ENCODE results near the gene IPO8.
A peak's percentile ranks its signal among the peaks of the same experiment; 100 is the strongest.

IPO8 gene

DNA sequence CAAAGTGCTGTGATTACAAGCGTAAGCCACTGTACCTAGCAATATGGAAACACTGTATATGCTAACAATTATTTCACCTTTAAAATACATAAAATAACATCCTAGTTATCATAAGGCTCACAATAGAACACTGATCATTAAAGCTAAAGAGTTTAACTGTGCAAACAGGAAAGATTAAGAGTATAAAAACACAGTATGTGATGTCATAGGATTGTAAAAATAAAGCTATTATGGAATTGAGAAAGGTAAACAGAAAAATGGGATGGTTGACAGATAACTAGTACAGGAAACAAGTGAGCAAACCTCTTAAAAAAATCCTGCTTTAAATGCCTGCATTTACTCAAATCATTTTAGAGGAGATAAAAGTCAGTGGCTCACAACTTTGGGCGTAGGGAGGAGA is 10.8 kb upstream of the IPO8 start:
- no peaks in the 10 kb centered on the region for H3K9me3 ChIP-seq (ENCODE audit: low read length)
- no peak overlapping the region for H3K9ac ChIP-seq (ENCODE audit: low read length)
- no peaks in the 10 kb centered on the region for H3K4me1 ChIP-seq (ENCODE audit: insufficient read depth, low read length)
- H3K36me3 ChIP-seq (ENCODE audit: insufficient read depth, low read length): peaks cover 14% of the 10 kb centered on the region
- no peak overlapping the region for H3K4me3 ChIP-seq (ENCODE audit: low read depth in 1 of 2, low read length in 2 of 2)
- H3K27ac ChIP-seq (ENCODE audit: low read depth, low read length): no peak overlapping the region
- no peaks in the 10 kb centered on the region for H3K27me3 ChIP-seq (ENCODE audit: control insufficient read depth in 1 of 2, insufficient read depth in 2 of 2, low read length in 2 of 2)

- H3K4me3 ChIP-seq (ENCODE audit: low read depth in 1 of 2, low read length in 2 of 2): no peak overlapping the region
- no peaks in the 10 kb centered on the region for H3K9me3 ChIP-seq (ENCODE audit: low read length)
- no peak overlapping the region for H3K27ac ChIP-seq (ENCODE audit: low read depth, low read length)
- no peaks in the 10 kb centered on the region for H3K27me3 ChIP-seq (ENCODE audit: control insufficient read depth in 1 of 2, insufficient read depth in 2 of 2, low read length in 2 of 2)
- no peaks in the 10 kb centered on the region for H3K4me1 ChIP-seq (ENCODE audit: insufficient read depth, low read length)
- H3K9ac ChIP-seq (ENCODE audit: low read length): no peak overlapping the region
- no peaks in the 10 kb centered on the region for H3K36me3 ChIP-seq (ENCODE audit: insufficient read depth, low read length)
Observed at GRCh38 chr12:30701056-30701455, 5.4 kb upstream of the IPO8 start.

- no peaks in the 10 kb centered on the region for H3K4me1 ChIP-seq (ENCODE audit: insufficient read depth, low read length)
- H3K4me3 ChIP-seq (ENCODE audit: low read depth in 1 of 2, low read length in 2 of 2): no peak overlapping the region
- H3K9ac ChIP-seq (ENCODE audit: low read length): no peak overlapping the region
- H3K27me3 ChIP-seq (ENCODE audit: control insufficient read depth in 1 of 2, insufficient read depth in 2 of 2, low read length in 2 of 2): no peaks in the 10 kb centered on the region
- no peaks in the 10 kb centered on the region for H3K36me3 ChIP-seq (ENCODE audit: insufficient read depth, low read length)
- no peak overlapping the region for H3K27ac ChIP-seq (ENCODE audit: low read depth, low read length)
- no peaks in the 10 kb centered on the region for H3K9me3 ChIP-seq (ENCODE audit: low read length)
Observed at GRCh38 chr12:30700216-30700900, 4.7 kb upstream of the IPO8 start.

DNA sequence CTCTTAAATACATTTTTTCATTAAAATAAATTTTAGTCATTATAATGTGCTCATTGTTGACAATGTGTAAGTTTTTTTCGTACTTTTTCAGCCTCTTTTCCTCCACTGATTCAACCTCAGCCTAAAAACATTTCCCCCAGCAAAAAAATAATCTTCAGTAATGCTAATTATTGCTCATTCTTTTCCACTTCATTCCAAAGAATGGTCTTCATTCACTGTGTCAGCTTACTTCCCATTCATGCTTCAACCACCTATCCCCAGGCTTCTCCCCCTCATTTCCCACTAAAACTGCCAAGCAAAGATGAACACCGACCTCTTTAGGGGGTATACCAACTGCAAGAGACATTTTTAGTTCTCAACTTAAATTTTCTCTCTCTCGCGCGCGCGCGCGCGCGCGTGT is 2.7 kb upstream of the IPO8 start:
- no peaks in the 10 kb centered on the region for H3K36me3 ChIP-seq (ENCODE audit: insufficient read depth, low read length)
- no peaks in the 10 kb centered on the region for H3K27me3 ChIP-seq (ENCODE audit: control insufficient read depth in 1 of 2, insufficient read depth in 2 of 2, low read length in 2 of 2)
- no peak overlapping the region for H3K4me3 ChIP-seq (ENCODE audit: low read depth in 1 of 2, low read length in 2 of 2)
- H3K9me3 ChIP-seq (ENCODE audit: low read length): no peaks in the 10 kb centered on the region
- no peak overlapping the region for H3K9ac ChIP-seq (ENCODE audit: low read length)
- peaks cover 13% of the 10 kb centered on the region for H3K4me1 ChIP-seq (ENCODE audit: insufficient read depth, low read length)
- no peak overlapping the region for H3K27ac ChIP-seq (ENCODE audit: low read depth, low read length)

- Histone ChIP-seq H3K27ac (ENCODE audit: low read depth, low read length) (no peak overlapping the region), H3K4me1 (ENCODE audit: insufficient read depth, low read length) (peaks cover 22% of the 10 kb centered on the region), H3K9me3 (ENCODE audit: low read length) (no peaks in the 10 kb centered on the region), H3K27me3 (ENCODE audit: control insufficient read depth in 1 of 2, insufficient read depth in 2 of 2, low read length in 2 of 2) (no peaks in the 10 kb centered on the region), H3K9ac (ENCODE audit: low read length) (no peak overlapping the region), H3K36me3 (ENCODE audit: insufficient read depth, low read length) (no peaks in the 10 kb centered on the region), H3K4me3 (ENCODE audit: low read depth in 1 of 2, low read length in 2 of 2) (no peak overlapping the region)
Observed at GRCh38 chr12:30696943-30697342, 1.3 kb upstream of the IPO8 start.

- Histone ChIP-seq H3K36me3 (ENCODE audit: insufficient read depth, low read length) (no peaks in the 10 kb centered on the region), H3K9ac (ENCODE audit: low read length) (no peak overlapping the region), H3K27ac (ENCODE audit: low read depth, low read length) (no peak overlapping the region), H3K4me3 (ENCODE audit: low read depth in 1 of 2, low read length in 2 of 2) (peak overlapping the region in 1 of 2 donors; percentile 96), H3K9me3 (ENCODE audit: low read length) (no peaks in the 10 kb centered on the region), H3K4me1 (ENCODE audit: insufficient read depth, low read length) (peaks cover 25% of the 10 kb centered on the region), H3K27me3 (ENCODE audit: control insufficient read depth in 1 of 2, insufficient read depth in 2 of 2, low read length in 2 of 2) (no peaks in the 10 kb centered on the region)
Observed at GRCh38 chr12:30696486-30696885, 817 bp upstream of the IPO8 start.

DNA sequence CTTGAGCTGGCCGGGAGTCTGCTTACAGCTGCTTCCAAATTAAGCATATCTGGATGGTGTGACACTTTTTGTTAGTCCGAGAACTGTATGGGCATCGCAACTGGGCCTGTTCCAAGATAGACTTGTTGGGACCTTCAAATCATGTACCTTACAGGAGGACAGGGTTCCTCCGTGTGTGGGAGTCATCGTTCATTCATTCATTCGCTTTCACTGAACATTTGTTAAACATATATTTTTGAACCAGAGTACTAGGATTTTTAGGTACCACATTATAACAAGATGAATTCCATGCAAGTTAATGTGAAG is 387 bp upstream of the IPO8 start:
- Histone ChIP-seq H3K9me3 (ENCODE audit: low read length) (no peaks in the 10 kb centered on the region), H3K9ac (ENCODE audit: low read length) (peak overlapping the region; percentile 72), H3K36me3 (ENCODE audit: insufficient read depth, low read length) (no peaks in the 10 kb centered on the region), H3K4me1 (ENCODE audit: insufficient read depth, low read length) (peaks cover 27% of the 10 kb centered on the region), H3K4me3 (ENCODE audit: low read depth in 1 of 2, low read length in 2 of 2) (peak overlapping the region; percentile 96 to 97), H3K27me3 (ENCODE audit: control insufficient read depth in 1 of 2, insufficient read depth in 2 of 2, low read length in 2 of 2) (no peaks in the 10 kb centered on the region), H3K27ac (ENCODE audit: low read depth, low read length) (peak overlapping the region; percentile 79)

- Histone ChIP-seq H3K27ac (ENCODE audit: low read depth, low read length) (peak overlapping the region; percentile 79), H3K9ac (ENCODE audit: low read length) (peak overlapping the region; percentile 79), H3K36me3 (ENCODE audit: insufficient read depth, low read length) (no peaks in the 10 kb centered on the region), H3K27me3 (ENCODE audit: control insufficient read depth in 1 of 2, insufficient read depth in 2 of 2, low read length in 2 of 2) (no peaks in the 10 kb centered on the region), H3K4me1 (ENCODE audit: insufficient read depth, low read length) (peaks cover 27% of the 10 kb centered on the region), H3K4me3 (ENCODE audit: low read depth in 1 of 2, low read length in 2 of 2) (peak overlapping the region; percentile 96 to 97), H3K9me3 (ENCODE audit: low read length) (no peaks in the 10 kb centered on the region)
Observed at GRCh38 chr12:30694412-30695198, 1.1 kb downstream of the IPO8 start.

GRCh38 chr12:30692470-30692869 is 3.2 kb downstream of the IPO8 start:
- H3K9me3 ChIP-seq (ENCODE audit: low read length): no peaks in the 10 kb centered on the region
- no peaks in the 10 kb centered on the region for H3K27me3 ChIP-seq (ENCODE audit: control insufficient read depth in 1 of 2, insufficient read depth in 2 of 2, low read length in 2 of 2)
- peaks cover 27% of the 10 kb centered on the region for H3K4me1 ChIP-seq (ENCODE audit: insufficient read depth, low read length)
- no peak overlapping the region for H3K27ac ChIP-seq (ENCODE audit: low read depth, low read length)
- H3K9ac ChIP-seq (ENCODE audit: low read length): no peak overlapping the region
- H3K4me3 ChIP-seq (ENCODE audit: low read depth in 1 of 2, low read length in 2 of 2): no peak overlapping the region
- H3K36me3 ChIP-seq (ENCODE audit: insufficient read depth, low read length): no peaks in the 10 kb centered on the region

GRCh38 chr12:30691122-30691879 is 4.4 kb downstream of the IPO8 start:
- Histone ChIP-seq H3K9ac (ENCODE audit: low read length) (no peak overlapping the region), H3K4me1 (ENCODE audit: insufficient read depth, low read length) (peaks cover 27% of the 10 kb centered on the region), H3K27ac (ENCODE audit: low read depth, low read length) (no peak overlapping the region)

DNA sequence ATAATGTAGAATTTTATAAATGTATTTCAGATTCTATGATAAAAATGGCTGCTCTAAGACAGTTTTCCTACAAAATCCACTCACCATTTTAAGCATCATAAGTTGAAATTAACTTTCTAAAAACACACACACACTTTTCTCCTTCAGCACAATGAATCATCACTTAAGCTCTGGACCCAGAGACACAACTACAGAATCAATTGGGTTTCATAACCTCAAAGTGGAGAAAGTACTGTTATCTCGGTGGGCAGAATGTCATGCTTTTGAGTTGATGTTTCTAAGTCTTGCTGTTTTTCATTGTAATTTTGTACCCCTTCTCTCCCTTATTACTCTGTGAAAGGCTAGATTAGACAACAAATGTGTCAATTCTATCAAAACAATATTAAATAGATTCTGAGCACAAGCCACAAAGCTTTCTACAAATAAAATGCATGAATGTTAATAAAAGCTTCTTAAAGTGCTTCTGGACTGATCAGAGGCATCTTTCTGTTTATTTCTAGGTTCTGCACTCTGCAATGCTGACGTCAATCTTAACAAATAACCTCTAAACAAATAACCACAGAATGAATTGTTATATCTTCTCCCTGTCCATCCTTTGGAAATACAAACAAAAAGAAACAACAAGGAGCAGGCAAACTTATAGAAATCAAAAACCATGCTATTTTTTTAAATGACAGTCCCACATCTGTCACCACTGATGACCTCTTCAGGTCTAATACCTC is 8.2 kb downstream of the IPO8 start:
- no peaks in the 10 kb centered on the region for H3K9me3 ChIP-seq (ENCODE audit: low read length)
- no peak overlapping the region for H3K27ac ChIP-seq (ENCODE audit: low read depth, low read length)
- no peaks in the 10 kb centered on the region for H3K27me3 ChIP-seq (ENCODE audit: control insufficient read depth in 1 of 2, insufficient read depth in 2 of 2, low read length in 2 of 2)
- H3K9ac ChIP-seq (ENCODE audit: low read length): no peak overlapping the region
- no peak overlapping the region for H3K4me3 ChIP-seq (ENCODE audit: low read depth in 1 of 2, low read length in 2 of 2)
- H3K36me3 ChIP-seq (ENCODE audit: insufficient read depth, low read length): peaks cover 18% of the 10 kb centered on the region
- peaks cover 5% of the 10 kb centered on the region for H3K4me1 ChIP-seq (ENCODE audit: insufficient read depth, low read length)

More at GRCh38 chr12:30691122-30691879, 4.4 kb downstream of the IPO8 start:
- Histone ChIP-seq H3K27me3 (ENCODE audit: control insufficient read depth in 1 of 2, insufficient read depth in 2 of 2, low read length in 2 of 2) (no peaks in the 10 kb centered on the region), H3K36me3 (ENCODE audit: insufficient read depth, low read length) (no peaks in the 10 kb centered on the region), H3K4me3 (ENCODE audit: low read depth in 1 of 2, low read length in 2 of 2) (no peak overlapping the region), H3K9me3 (ENCODE audit: low read length) (no peaks in the 10 kb centered on the region)
